ENCODE results near the gene STK32B. TPM values are rescaled to one million over a fixed set of nuclear protein-coding genes. Genes with fewer than 3 reads are reported as not detected.
"Not testable (repeated sequence)": the region's sequence is repeated elsewhere in the genome, so short reads cannot be mapped to it uniquely, and the experiment has no call there.

The STK32B gene
- total RNA-seq, 4 donors from 2014 or later: 0.46 to 0.68 (median 0.49) TPM; not detected in 1

- no peaks in the 10 kb centered on the region for H3K27me3 ChIP-seq
- in situ Hi-C loops (cut with MboI; ENCODE audit: low sequenced_read_pairs in 4 of 4): no loop called here
- intact Hi-C loops (cut with DNase I; ENCODE audit: low total_unique reads): no loop called here
- no peak for ATAC-seq
- no peak overlapping the region for H3K27ac ChIP-seq
- H3K4me3 ChIP-seq: no peak overlapping the region
- TF ChIP-seq CTCF (IDR thresholded peaks at IDR 0.05 in 4 of 5, conservative IDR thresholded peaks at IDR 0.05 in 1 of 5) (no peak), POLR2A (IDR thresholded peaks at IDR 0.05) (no peak)
- no peaks in the 10 kb centered on the region for H3K36me3 ChIP-seq
- no peak for DNase-seq
- H3K9me3 ChIP-seq: no peaks in the 10 kb centered on the region
- H3K4me1 ChIP-seq: no peaks in the 10 kb centered on the region
These were observed 114.4 kb downstream of the STK32B start for GRCh38 chr4:5165420-5166369.

DNA sequence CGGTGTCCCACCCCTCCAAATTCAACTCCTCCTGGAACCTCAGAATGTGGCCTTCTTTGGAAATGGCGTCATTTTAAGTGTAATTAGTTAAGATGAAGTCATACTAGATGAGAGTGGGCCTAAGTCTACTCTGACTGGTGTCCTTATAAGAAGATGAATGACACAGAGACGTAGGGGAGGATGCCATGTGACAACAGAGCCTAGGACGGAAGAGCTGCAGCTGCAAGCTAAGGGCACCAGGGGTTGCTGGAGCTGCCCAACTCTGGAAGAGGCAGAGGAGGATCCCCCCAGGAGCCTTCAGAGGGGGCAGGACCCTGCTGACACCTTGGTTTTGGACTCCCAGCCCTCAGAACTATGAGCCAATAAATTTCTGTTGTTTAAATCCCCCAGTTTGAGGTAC is 115.1 kb downstream of the STK32B start:
- ATAC-seq: no peak
- in situ Hi-C loops (cut with MboI; ENCODE audit: low sequenced_read_pairs in 4 of 4): no loop called here

GRCh38 chr4:5168891-5169290 is 117.6 kb downstream of the STK32B start:
- in situ Hi-C loops (cut with MboI; ENCODE audit: low sequenced_read_pairs in 4 of 4): no loop called here

More for the DNA sequence above, 115.1 kb downstream of the STK32B start:
- Histone ChIP-seq H3K4me1 (no peaks in the 10 kb centered on the region), H3K9me3 (no peaks in the 10 kb centered on the region), H3K27me3 (no peaks in the 10 kb centered on the region), H3K36me3 (no peaks in the 10 kb centered on the region), H3K27ac (no peak overlapping the region), H3K4me3 (no peak overlapping the region)
- TF ChIP-seq CTCF (IDR thresholded peaks at IDR 0.05 in 4 of 5, conservative IDR thresholded peaks at IDR 0.05 in 1 of 5) (no peak), POLR2A (IDR thresholded peaks at IDR 0.05) (no peak)
- intact Hi-C loops (cut with DNase I; ENCODE audit: low total_unique reads): no loop called here
- DNase-seq: no peak

DNA sequence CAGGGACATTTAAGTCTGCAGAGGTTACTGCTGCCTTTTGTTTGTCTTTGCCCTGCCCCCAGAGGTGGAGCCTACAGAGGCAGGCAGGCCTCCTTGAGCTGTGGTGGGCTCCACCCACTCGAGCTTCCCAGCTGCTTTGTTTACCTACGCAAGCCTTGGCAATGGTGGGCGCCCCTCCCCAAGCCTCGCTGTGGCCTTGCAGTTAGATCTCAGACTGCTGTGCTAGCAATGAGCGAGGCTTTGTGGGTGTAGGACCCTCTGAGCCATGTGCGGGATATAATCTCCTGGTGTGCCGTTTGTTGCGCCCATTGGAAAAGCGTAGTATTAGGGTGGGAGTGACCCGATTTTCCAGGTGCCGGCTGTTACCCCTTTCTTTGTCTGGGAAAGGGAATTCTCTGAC is 124.6 kb downstream of the STK32B start:
- in situ Hi-C loops (cut with MboI; ENCODE audit: low sequenced_read_pairs in 4 of 4); ATAC-seq; H3K9me3 ChIP-seq; H3K27me3 ChIP-seq; H3K4me3 ChIP-seq; H3K4me1 ChIP-seq; DNase-seq; H3K36me3 ChIP-seq; H3K27ac ChIP-seq; intact Hi-C loops (cut with DNase I; ENCODE audit: low total_unique reads): not testable (repeated sequence)

More at GRCh38 chr4:5168891-5169290, 117.6 kb downstream of the STK32B start:
- DNase-seq: no peak
- H3K27me3 ChIP-seq: no peaks in the 10 kb centered on the region
- H3K27ac ChIP-seq: no peak overlapping the region
- no peak overlapping the region for H3K4me3 ChIP-seq
- no peak for ATAC-seq
- intact Hi-C loops (cut with DNase I; ENCODE audit: low total_unique reads): no loop called here
- no peaks in the 10 kb centered on the region for H3K9me3 ChIP-seq
- no peaks in the 10 kb centered on the region for H3K4me1 ChIP-seq
- no peak for TF ChIP-seq CTCF (IDR thresholded peaks at IDR 0.05 in 4 of 5, conservative IDR thresholded peaks at IDR 0.05 in 1 of 5)
- no peak for TF ChIP-seq POLR2A (IDR thresholded peaks at IDR 0.05)
- H3K36me3 ChIP-seq: no peaks in the 10 kb centered on the region

GRCh38 chr4:5184606-5185005 is 133.3 kb downstream of the STK32B start:
- ATAC-seq (no peak), DNase-seq (no peak)
- H3K4me3 ChIP-seq: no peak overlapping the region
- H3K27ac ChIP-seq: no peak overlapping the region
- TF ChIP-seq POLR2A (IDR thresholded peaks at IDR 0.05) (no peak), CTCF (IDR thresholded peaks at IDR 0.05 in 4 of 5, conservative IDR thresholded peaks at IDR 0.05 in 1 of 5) (no peak)
- no peaks in the 10 kb centered on the region for H3K27me3 ChIP-seq
- no peaks in the 10 kb centered on the region for H3K4me1 ChIP-seq
- intact Hi-C loops (cut with DNase I; ENCODE audit: low total_unique reads) (no loop called here), in situ Hi-C loops (cut with MboI; ENCODE audit: low sequenced_read_pairs in 4 of 4) (no loop called here)
- H3K36me3 ChIP-seq: no peaks in the 10 kb centered on the region
- H3K9me3 ChIP-seq: no peaks in the 10 kb centered on the region

Measured in gastrocnemius medialis (tissue), 4 donors.